ENCODE measurements around the gene DGKG.

GRCh38 chr3:186208296-186208989 is 153.6 kb downstream of the DGKG start:
- TF ChIP-seq POLR2A (IDR thresholded peaks at IDR 0.05; ENCODE audit: low read depth, low read length) (no peak), POLR2AphosphoS5 (IDR thresholded peaks at IDR 0.05; ENCODE audit: low read depth, low read length) (no peak), TAF1 (IDR thresholded peaks at IDR 0.05; ENCODE audit: borderline replicate concordance, low read depth, low read length) (no peak)

All from GM12892 (cell line).